Stimulated activated CD4-positive, alpha-beta T cell treated with anti-CD3 and anti-CD28 coated beads, Interleukin-1b, Interleukin-23, amount 100 ng/mL, for 1 hour (primary cell): ENCODE measurements around the gene PIK3CD.

Source experiments
- DNase-seq, 2 donors: peaks; one replicate each; pipeline ENCODE4 v3.0.0-alpha.2; 2020; ENCODE audit warnings: low read depth in 2 of 2

PIK3CD gene

GRCh38 chr1:9766759-9767442, 115.4 kb downstream of the PIK3CD start:
- no peak for DNase-seq

- DNase-seq = no peak
Measured at GRCh38 chr1:9767964-9768668, 116.6 kb downstream of the PIK3CD start.

GRCh38 chr1:9768983-9769382, 117.5 kb downstream of the PIK3CD start:
- no peak for DNase-seq

GRCh38 chr1:9770298-9770697, 118.8 kb downstream of the PIK3CD start:
- DNase-seq = no peak

- no peak for DNase-seq
Measured at GRCh38 chr1:9774712-9775679, 123.5 kb downstream of the PIK3CD start.

- no peak for DNase-seq
Measured at GRCh38 chr1:9776685-9777084, 125.2 kb downstream of the PIK3CD start.
